IPS DF 4.7 (cell line): Measurements from ENCODE around the gene TFCP2.
"Not testable (repeated sequence)": the region's sequence is repeated elsewhere in the genome, so short reads cannot be mapped to it uniquely, and the experiment has no call there.

Experiments
- DNase-seq: peaks from one replicate; pipeline ENCODE4 v3.0.0-alpha.2; 2013; ENCODE audit warnings: low spot score; ENCODE audit errors: extremely low read depth

TFCP2 gene

GRCh38 chr12:51083126-51083833, 89.7 kb downstream of the TFCP2 start, which contains the start of gene CSRNP2:
Gene CSRNP2 (minus strand): TSS chr12:51083596. CDS start chr12:51076561, 7,035 bp downstream.
- peak; percentile 89 for DNase-seq

- DNase-seq, result peak; percentile 44
Observed at GRCh38 chr12:51082561-51083125, 90.3 kb downstream of the TFCP2 start.

GRCh38 chr12:51081421-51081820, 91.5 kb downstream of the TFCP2 start:
- no peak for DNase-seq

GRCh38 chr12:51080136-51080535, 92.8 kb downstream of the TFCP2 start:
- DNase-seq, result no peak

- not testable (repeated sequence) for DNase-seq
Observed at GRCh38 chr12:51078866-51079265, 94.1 kb downstream of the TFCP2 start.

GRCh38 chr12:51078346-51078745, 94.6 kb downstream of the TFCP2 start:
- DNase-seq, result not testable (repeated sequence)

- DNase-seq, result no peak
Observed at GRCh38 chr12:51077930-51078329, 95.0 kb downstream of the TFCP2 start.

GRCh38 chr12:51076236-51076930, 96.6 kb downstream of the TFCP2 start:
- no peak for DNase-seq

- no peak for DNase-seq
Observed at GRCh38 chr12:51075390-51075789, 97.5 kb downstream of the TFCP2 start.

- DNase-seq, result no peak
Observed at GRCh38 chr12:51071663-51072062, 101.3 kb downstream of the TFCP2 start.

GRCh38 chr12:51070004-51070403, 102.9 kb downstream of the TFCP2 start:
- DNase-seq, result no peak

GRCh38 chr12:51067771-51068170, 105.2 kb downstream of the TFCP2 start:
- DNase-seq, result no peak

GRCh38 chr12:51067229-51067628, 105.7 kb downstream of the TFCP2 start:
- no peak for DNase-seq

GRCh38 chr12:51065530-51065929, 107.4 kb downstream of the TFCP2 start:
- DNase-seq, result no peak

GRCh38 chr12:51062631-51063397, 110.1 kb downstream of the TFCP2 start:
- DNase-seq, result no peak

GRCh38 chr12:51059086-51059485, 113.8 kb downstream of the TFCP2 start:
- no peak for DNase-seq

GRCh38 chr12:51056242-51056641, 116.7 kb downstream of the TFCP2 start:
- DNase-seq, result no peak

GRCh38 chr12:51055060-51055459, 117.9 kb downstream of the TFCP2 start:
- DNase-seq, result no peak

- DNase-seq, result no peak
Observed at GRCh38 chr12:51051787-51052186, 121.1 kb downstream of the TFCP2 start.

GRCh38 chr12:51049525-51049924, 123.4 kb downstream of the TFCP2 start:
- DNase-seq, result no peak

- no peak for DNase-seq
Observed at GRCh38 chr12:51048661-51049251, 124.2 kb downstream of the TFCP2 start.
